SK-N-SH (cell line): ENCODE results near the gene ZNF865. TPM values are rescaled to one million over a fixed set of nuclear protein-coding genes. Genes with fewer than 3 reads are reported as not detected.

Source experiments
- CHD2 ChIP-seq: fragments of 150-350 bp; IDR thresholded peaks from 2 replicates; pipeline ENCODE4 v1.6.1; 2018; ENCODE audit warnings: low read length; ENCODE audit not compliant: partially characterized antibody
- ELF1 ChIP-seq: IDR thresholded peaks from 2 replicates; pipeline ENCODE4 v1.4.0; 2012
- EP300 ChIP-seq, 2 experiments: IDR thresholded peaks; 2 replicates each; pipeline versions ENCODE4 v1.4.0 to v1.6.1; 2012; ENCODE audit warnings: borderline replicate concordance in 1 of 2, low read depth in 1 of 2, low read length in 1 of 2
- EZH2phosphoT487 ChIP-seq: fragments of 200-600 bp; sonication (generic); IDR thresholded peaks from 2 replicates; pipeline ENCODE4 v1.6.1; 2017; ENCODE audit warnings: low read depth, mixed run types, mild to moderate bottlenecking, antibody characterized with exemption, moderate library complexity, borderline replicate concordance
- FOSL2 ChIP-seq: IDR thresholded peaks from 2 replicates; pipeline ENCODE4 v1.4.0; 2012; ENCODE audit warnings: low read depth, mild to moderate bottlenecking, moderate library complexity, borderline replicate concordance
- FOXJ3 ChIP-seq: sonication (generic); formaldehyde crosslinking; IDR thresholded peaks from 2 replicates; pipeline ENCODE4 v1.5.1; 2020; ENCODE audit warnings: mild to moderate bottlenecking, missing genetic modification reagents
- GABPA ChIP-seq: IDR thresholded peaks from 2 replicates; pipeline ENCODE4 v1.4.0; 2012; ENCODE audit warnings: low read depth, mild to moderate bottlenecking
- GATA2 ChIP-seq: sonication (generic); formaldehyde crosslinking; IDR thresholded peaks from 2 replicates; pipeline ENCODE4 v1.5.0; 2020; ENCODE audit warnings: mild to moderate bottlenecking, missing genetic modification reagents
- IRF3 ChIP-seq: fragments of 150-350 bp; IDR thresholded peaks from 2 replicates; pipeline ENCODE4 v1.6.1; 2016; ENCODE audit warnings: mild to moderate bottlenecking, low read depth, low read length
- JUND ChIP-seq: IDR thresholded peaks from 2 replicates; pipeline ENCODE4 v1.4.0; 2012
- NRF1 ChIP-seq: IDR thresholded peaks from 2 replicates; pipeline ENCODE4 v1.6.1; 2012; ENCODE audit warnings: low read depth, mild to moderate bottlenecking, low read length
- PBX3 ChIP-seq: IDR thresholded peaks from 2 replicates; pipeline ENCODE4; 2012
- POLR2AphosphoS5 ChIP-seq: IDR thresholded peaks from 2 replicates; pipeline ENCODE4 v1.6.1; 2012; ENCODE audit warnings: low read depth, low read length
- RAD21 ChIP-seq: IDR thresholded peaks from 2 replicates; pipeline ENCODE4 v1.6.1; 2012; ENCODE audit warnings: mild to moderate bottlenecking, low read length
- RCOR1 ChIP-seq: fragments of 150-350 bp; IDR thresholded peaks from 2 replicates; pipeline ENCODE4 v1.6.1; 2017; ENCODE audit warnings: antibody characterized with exemption, low read length
- RFX5 ChIP-seq: IDR thresholded peaks from 2 replicates; pipeline ENCODE4 v1.6.1; 2012; ENCODE audit warnings: mild to moderate bottlenecking, improper control_type of control experiment, low read length
- RXRA ChIP-seq: IDR thresholded peaks from 2 replicates; pipeline ENCODE4 v1.4.0; 2012; ENCODE audit warnings: low read depth, mild to moderate bottlenecking, borderline replicate concordance
- SIN3A ChIP-seq: IDR thresholded peaks from 2 replicates; pipeline ENCODE4 v1.6.1; 2012; ENCODE audit warnings: low read depth, mild to moderate bottlenecking, low read length, moderate library complexity, borderline replicate concordance
- SMC3 ChIP-seq: IDR thresholded peaks from 2 replicates; pipeline ENCODE4 v1.6.1; 2012; ENCODE audit warnings: low read depth, low read length, improper control_type of control experiment
- TAF1 ChIP-seq: IDR thresholded peaks from 2 replicates; pipeline ENCODE4 v1.6.1; 2012; ENCODE audit warnings: low read depth, mild to moderate bottlenecking, low read length, moderate library complexity, borderline replicate concordance
- USF1 ChIP-seq: IDR thresholded peaks from 2 replicates; pipeline ENCODE4 v1.4.0; 2012; ENCODE audit warnings: low read depth, borderline replicate concordance
- USF2 ChIP-seq: fragments of 150-350 bp; IDR thresholded peaks from 2 replicates; pipeline ENCODE4 v1.6.1; 2017; ENCODE audit warnings: antibody characterized with exemption, low read length, low read depth, borderline replicate concordance
- YY1 ChIP-seq: IDR thresholded peaks from 2 replicates; pipeline ENCODE4 v1.4.0; 2012; ENCODE audit warnings: low read depth, mild to moderate bottlenecking
- ZBTB33 ChIP-seq: IDR thresholded peaks from 2 replicates; pipeline ENCODE4 v1.4.0; 2012; ENCODE audit warnings: low read depth, borderline replicate concordance
- polyA plus RNA-seq, 3 experiments: library from polyadenylated mRNA; depleted of rRNA; stranded (reverse); fragments of >200 nt; gene quantifications; 2 replicates each; pipeline ENCODE4 v1.2.3, GENCODE V29; 2012

Gene ZNF865
- polyA plus RNA-seq, 1 of the 3 experiments (the other 2 are of a cell fraction), result 5.0 TPM

GRCh38 chr19:55653651-55654322 lies 48.3 kb downstream of the ZNF865 start (continued):
- no peak for TF ChIP-seq RCOR1
- no peak for TF ChIP-seq FOXJ3 (CRISPR knock-in tag)
- peak; percentile 46; the same call in 1 of the 2 replicates for TF ChIP-seq TAF1
- no peak for TF ChIP-seq RXRA
- TF ChIP-seq GABPA, result peak; percentile 81
- TF ChIP-seq USF1, result no peak
- peak; percentile 82 for TF ChIP-seq CHD2
- TF ChIP-seq JUND, result no peak
- peak; percentile 92 for TF ChIP-seq NRF1
- peak; percentile 43 for TF ChIP-seq ZBTB33
- peak; percentile 67 for TF ChIP-seq RFX5
- TF ChIP-seq SMC3, result peak; percentile 74
- TF ChIP-seq GATA2 (CRISPR knock-in tag), result no peak
- TF ChIP-seq USF2, result no peak
- no peak for TF ChIP-seq EZH2phosphoT487
- TF ChIP-seq YY1, result no peak
- TF ChIP-seq POLR2AphosphoS5, result peak; percentile 79
- TF ChIP-seq RAD21, result peak; percentile 61
- TF ChIP-seq IRF3, result no peak
- peak; percentile 99 for TF ChIP-seq ELF1
- TF ChIP-seq SIN3A, result peak; percentile 68; the same call in 1 of the 2 replicates
- no peak for TF ChIP-seq FOSL2
- TF ChIP-seq EP300 (IDR thresholded peaks at IDR 0.05; ENCODE audit: borderline replicate concordance in 1 of 2, low read depth in 1 of 2, low read length in 1 of 2), result no peak
- TF ChIP-seq PBX3, result no peak
